ENCODE results near the gene IFNA14. TPM values are rescaled to one million over a fixed set of nuclear protein-coding genes. Genes with fewer than 3 reads are reported as not detected.
A peak's percentile ranks its signal among the peaks of the same experiment; 100 is the strongest.

The IFNA14 gene
- total and polyA plus RNA-seq, 2 experiments from 2014 or later = not detected

GRCh38 chr9:21251638-21252037 is 11.8 kb upstream of the IFNA14 start (continued):
- TF ChIP-seq EZH2 (IDR thresholded peaks at IDR 0.05; ENCODE audit: low read depth, unreplicated experiment) = no peak
- no peak for TF ChIP-seq REST (IDR thresholded peaks at IDR 0.05; ENCODE audit: unreplicated experiment)
- no peak for TF ChIP-seq ZNF331 (CRISPR knock-in tag; IDR thresholded peaks at IDR 0.05; ENCODE audit: low read depth)
- TF ChIP-seq ZNF114 (CRISPR knock-in tag; IDR thresholded peaks at IDR 0.05) = no peak

DNA sequence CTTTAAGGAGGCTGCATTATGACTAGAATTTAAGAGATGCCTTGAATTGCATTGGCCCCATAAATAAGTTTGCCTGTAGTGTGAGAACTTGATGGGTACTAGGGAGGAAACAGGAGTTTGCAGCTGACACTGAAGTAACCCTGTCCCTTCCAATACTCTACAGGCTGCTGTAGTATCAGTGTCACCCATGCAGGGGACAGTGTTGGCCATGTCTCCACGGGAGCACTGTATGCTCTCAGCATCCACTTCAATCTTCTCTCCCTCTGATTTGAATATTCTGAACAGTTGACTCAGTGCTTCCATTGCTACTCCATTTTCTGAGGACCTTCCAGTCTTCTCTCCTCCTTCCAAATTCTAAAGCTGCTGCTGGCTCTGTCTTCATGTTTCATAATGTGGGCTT is 11.4 kb upstream of the IFNA14 start:
- peak; percentile 73 for ATAC-seq
- no peak overlapping the region for H3K27ac ChIP-seq (ENCODE audit: low read depth)
- peaks cover 3% of the 10 kb centered on the region for H3K27me3 Mint-ChIP-seq (ENCODE audit: insufficient read depth, low read depth, poor library complexity)

More for the DNA sequence above, 11.4 kb upstream of the IFNA14 start:
- Mint-ChIP-seq H3K4me3 (no peak overlapping the region), H3K36me3 (ENCODE audit: low read depth) (no peaks in the 10 kb centered on the region), H3K27ac (no peak overlapping the region), H3K9me3 (no peaks in the 10 kb centered on the region), H3K4me1 (peaks cover 18% of the 10 kb centered on the region)
- peak; percentile 8 for DNase-seq (ENCODE audit: low spot score)
- no peaks in the 10 kb centered on the region for H3F3A ChIP-seq (replicated peaks; ENCODE audit: low read depth)
- no peaks in the 10 kb centered on the region for H3K36me3 ChIP-seq (ENCODE audit: insufficient read depth)
- H4K20me1 ChIP-seq (replicated peaks; ENCODE audit: insufficient read depth) = no peaks in the 10 kb centered on the region
- TF ChIP-seq REST (IDR thresholded peaks at IDR 0.05; ENCODE audit: unreplicated experiment) = no peak
- TF ChIP-seq, protein P1, sequence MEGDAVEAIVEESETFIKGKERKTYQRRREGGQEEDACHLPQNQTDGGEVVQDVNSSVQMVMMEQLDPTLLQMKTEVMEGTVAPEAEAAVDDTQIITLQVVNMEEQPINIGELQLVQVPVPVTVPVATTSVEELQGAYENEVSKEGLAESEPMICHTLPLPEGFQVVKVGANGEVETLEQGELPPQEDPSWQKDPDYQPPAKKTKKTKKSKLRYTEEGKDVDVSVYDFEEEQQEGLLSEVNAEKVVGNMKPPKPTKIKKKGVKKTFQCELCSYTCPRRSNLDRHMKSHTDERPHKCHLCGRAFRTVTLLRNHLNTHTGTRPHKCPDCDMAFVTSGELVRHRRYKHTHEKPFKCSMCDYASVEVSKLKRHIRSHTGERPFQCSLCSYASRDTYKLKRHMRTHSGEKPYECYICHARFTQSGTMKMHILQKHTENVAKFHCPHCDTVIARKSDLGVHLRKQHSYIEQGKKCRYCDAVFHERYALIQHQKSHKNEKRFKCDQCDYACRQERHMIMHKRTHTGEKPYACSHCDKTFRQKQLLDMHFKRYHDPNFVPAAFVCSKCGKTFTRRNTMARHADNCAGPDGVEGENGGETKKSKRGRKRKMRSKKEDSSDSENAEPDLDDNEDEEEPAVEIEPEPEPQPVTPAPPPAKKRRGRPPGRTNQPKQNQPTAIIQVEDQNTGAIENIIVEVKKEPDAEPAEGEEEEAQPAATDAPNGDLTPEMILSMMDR (conservative IDR thresholded peaks at IDR 0.05; ENCODE audit: low read depth in 2 of 2) = peak in 1 of 2 experiments; percentile 10; a peak in 1 of 4 replicates
- no peak for TF ChIP-seq POLR2AphosphoS5 (IDR thresholded peaks at IDR 0.05; ENCODE audit: low read depth)
- no peak for TF ChIP-seq STAT1 (IDR thresholded peaks at IDR 0.05; ENCODE audit: unreplicated experiment)
- no peak for TF ChIP-seq NANOG (IDR thresholded peaks at IDR 0.05; ENCODE audit: borderline replicate concordance)
- H3K27me3 ChIP-seq (ENCODE audit: insufficient read depth) = peaks cover 11% of the 10 kb centered on the region; the same call in 1 of the 2 replicates
- no peak overlapping the region for H3K4me3 ChIP-seq
- peak overlapping the region; percentile 64 for H3K4me2 ChIP-seq
- H3K79me2 ChIP-seq (replicated peaks; ENCODE audit: insufficient read depth) = no peaks in the 10 kb centered on the region
- no peaks in the 10 kb centered on the region for H3K9me2 ChIP-seq (ENCODE audit: insufficient read depth)
- 0 out of 2 replicates have a peak overlapping the region, but pooled peaks have one; percentile 48 for H2AFZ ChIP-seq
- H3K4me1 ChIP-seq (ENCODE audit: insufficient read depth) = peaks cover 8% of the 10 kb centered on the region
